Mammary epithelial cell (primary cell): ENCODE measurements around the gene ALOX12B.

Experiments
- CTCF ChIP-seq, 2 donors: IDR thresholded peaks in 1 of 2; conservative IDR thresholded peaks in 1 of 2; 2 replicates each; pipeline ENCODE4 v1.5.1; 2011 to 2012; ENCODE audit warnings: inconsistent platforms in 2 of 2, low read length in 2 of 2, mild to moderate bottlenecking in 2 of 2, control low read depth in 1 of 2, low read depth in 1 of 2; ENCODE audit not compliant: insufficient read depth in 1 of 2; ENCODE audit errors: extremely low read depth in 1 of 2
- EZH2 ChIP-seq: IDR thresholded peaks from 2 replicates; pipeline ENCODE4 v1.6.1; 2012; ENCODE audit warnings: low read length, inconsistent platforms, borderline replicate concordance

- no peak for TF ChIP-seq CTCF (conservative IDR thresholded peaks at IDR 0.05 in 1 of 2, IDR thresholded peaks at IDR 0.05 in 1 of 2; ENCODE audit: extremely low read depth in 1 of 2, insufficient read depth in 1 of 2, low read depth in 1 of 2, low read length in 2 of 2)
- TF ChIP-seq EZH2 = no peak
Observed at GRCh38 chr17:8063761-8064534, 23.6 kb downstream of the ALOX12B start.
